HG03354 (cell line): ENCODE data around the gene PDE11A.
"Not testable (repeated sequence)": the region's sequence is repeated elsewhere in the genome, so short reads cannot be mapped to it uniquely, and the experiment has no call there.

ENCODE experiments used
- ATAC-seq: cut with Tn5 transposase; IDR thresholded peaks from one replicate; pipeline ENCODE4 v1.9.1; 2021; ENCODE audit warnings: mild to moderate bottlenecking; ENCODE audit not compliant: unreplicated experiment, poor library complexity, severe bottlenecking

The PDE11A gene

DNA sequence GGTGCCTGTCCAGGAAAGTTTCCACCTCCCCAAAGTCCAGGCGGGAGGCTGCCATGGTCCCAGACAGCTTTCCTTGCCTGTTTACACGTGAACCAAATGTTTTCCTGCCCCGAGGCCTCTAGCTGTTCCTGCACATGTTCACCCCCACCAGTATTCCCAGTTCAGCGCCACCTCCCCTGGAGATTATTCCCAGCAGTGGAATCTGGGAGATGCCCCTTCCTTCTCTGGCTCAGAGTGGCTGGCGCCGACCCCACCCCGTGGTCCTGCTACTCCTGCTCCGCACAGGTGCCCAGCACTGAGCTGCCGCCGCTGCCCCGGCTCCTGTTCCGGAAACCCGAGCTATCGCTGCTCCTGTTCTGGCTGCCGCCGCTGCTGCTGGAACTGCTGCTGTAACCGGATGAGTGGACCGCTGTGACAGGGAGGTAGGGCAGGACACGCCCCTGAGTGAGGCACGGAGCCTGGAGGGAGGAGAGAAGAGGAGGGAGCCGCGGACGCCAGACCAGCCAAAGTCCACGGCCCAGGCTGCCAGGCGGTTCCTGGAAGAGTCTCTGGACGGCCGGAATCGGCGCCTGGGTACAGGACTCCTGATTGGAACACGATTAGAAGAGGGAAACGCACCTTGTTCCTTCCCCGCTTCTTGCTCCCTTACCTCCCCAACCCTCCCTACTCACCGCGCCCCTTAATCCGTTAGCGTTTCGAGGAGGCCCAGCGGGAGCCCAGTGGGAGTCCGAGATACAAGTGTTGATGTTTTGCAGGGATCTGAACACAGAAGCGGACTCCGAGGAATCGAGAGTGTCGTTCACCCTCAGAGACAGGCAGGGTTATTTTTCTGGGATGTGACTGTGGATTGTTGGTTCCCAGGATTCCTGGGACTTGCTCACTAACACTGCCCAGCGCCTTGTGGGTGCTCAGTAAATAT, at the start of gene PDE11A:
TSS of gene PDE11A (minus strand) at position 395 of the 919 bp plus-strand sequence. CDS start at position 55, 340 bp downstream.
- peak; percentile 77 for ATAC-seq

DNA sequence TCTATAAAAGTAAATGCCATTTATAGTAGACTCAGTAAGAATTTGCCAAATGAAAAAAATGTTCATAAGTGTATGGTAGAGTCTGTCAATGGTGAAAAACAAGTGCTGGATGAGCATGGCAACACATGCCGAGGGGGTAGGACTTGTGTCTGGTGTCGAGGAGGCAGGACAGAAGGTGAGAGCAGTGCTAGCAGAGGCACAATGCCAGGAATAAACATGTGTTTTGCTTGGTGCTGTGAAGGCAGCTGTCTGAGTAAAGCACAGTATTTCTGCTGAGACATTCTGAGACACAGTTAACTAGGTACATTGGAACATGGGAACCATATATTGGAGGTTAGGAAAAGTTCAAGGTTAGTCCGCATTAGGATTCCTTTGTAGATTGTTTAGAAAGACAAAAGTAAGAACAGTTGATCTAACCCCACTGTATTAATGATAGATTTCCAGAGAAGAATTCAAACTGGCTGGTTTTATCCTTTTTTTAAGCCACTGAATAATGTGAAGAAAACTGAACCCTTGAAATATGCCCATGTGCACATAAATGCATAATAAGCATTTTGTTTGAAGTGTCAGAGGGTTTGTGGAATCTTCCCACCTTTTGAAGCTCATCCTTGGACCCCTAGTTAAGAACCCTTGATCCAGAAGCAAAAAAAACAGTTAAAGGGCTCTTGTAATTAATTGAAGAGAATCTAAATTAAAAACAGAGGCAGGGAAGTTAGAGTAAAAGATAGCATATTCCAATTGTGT, 46.8 kb upstream of the PDE11A start:
- no peak for ATAC-seq

DNA sequence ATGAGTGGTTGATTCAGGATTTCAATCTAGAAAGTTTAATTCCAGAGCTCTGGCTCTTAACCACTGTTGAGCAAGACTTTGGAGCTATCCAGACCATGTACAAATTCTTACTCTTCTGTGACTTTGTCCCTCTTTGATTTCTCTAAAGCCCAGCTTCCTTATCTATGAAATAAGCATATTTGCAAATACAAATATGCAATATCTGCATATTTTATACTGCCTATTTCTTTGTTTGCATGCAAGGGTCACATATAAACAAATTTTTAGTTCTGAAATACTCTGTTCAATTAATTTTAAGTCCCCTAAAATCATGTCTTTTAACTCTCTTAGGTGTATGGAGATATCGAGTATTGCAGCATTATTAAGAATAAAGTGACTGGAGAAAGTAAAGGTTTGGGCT, 45.1 kb upstream of the PDE11A start:
- no peak for ATAC-seq

- ATAC-seq = no peak
Observed at GRCh38 chr2:178115271-178115670, 42.7 kb upstream of the PDE11A start.

- ATAC-seq = peak; percentile 41
Observed at GRCh38 chr2:178114462-178114861, 41.9 kb upstream of the PDE11A start.

DNA sequence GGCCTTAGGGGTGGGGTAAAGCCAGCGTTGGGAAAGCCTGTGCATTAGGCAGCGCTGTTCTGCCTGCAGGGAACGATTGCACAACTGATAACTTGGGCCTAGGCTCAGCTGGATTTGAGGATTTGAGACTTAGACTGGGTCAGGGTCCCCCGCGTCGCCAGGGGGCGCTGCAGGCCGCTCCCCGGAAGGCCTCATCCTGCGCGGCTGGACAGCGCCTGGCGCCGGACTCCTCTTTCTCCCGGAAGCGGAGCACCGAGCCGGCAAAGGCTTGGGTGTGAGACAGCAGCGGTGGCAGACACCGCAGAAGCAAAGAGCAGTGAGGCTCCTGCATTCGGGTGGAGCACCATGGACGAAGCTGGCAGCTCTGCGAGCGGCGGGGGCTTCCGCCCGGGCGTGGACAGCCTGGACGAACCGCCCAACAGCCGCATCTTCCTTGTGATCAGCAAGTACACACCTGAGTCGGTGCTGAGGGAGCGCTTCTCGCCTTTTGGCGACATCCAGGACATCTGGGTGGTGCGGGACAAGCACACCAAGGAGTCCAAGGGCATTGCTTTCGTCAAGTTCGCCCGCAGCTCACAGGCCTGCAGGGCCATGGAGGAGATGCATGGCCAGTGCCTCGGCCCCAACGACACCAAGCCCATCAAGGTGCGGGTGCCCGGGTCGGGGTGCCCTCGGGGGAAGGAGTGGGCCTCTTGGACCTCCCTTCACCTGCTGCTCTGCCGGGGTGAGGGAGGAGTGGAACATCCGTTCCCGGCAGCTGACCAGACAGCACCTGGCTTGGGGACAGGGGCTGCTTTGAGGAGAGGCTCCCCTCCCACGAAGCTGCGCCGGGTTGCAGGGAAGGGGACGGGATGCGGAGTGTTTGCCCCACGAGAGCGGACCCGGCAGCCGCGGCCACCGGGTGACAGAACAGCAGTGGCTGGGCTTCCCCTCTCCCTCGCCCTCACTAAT, 39.9 kb upstream of the PDE11A start, which contains the start of gene RBM45:
TSS of gene RBM45 (plus strand) at position 236 of the 951 bp plus-strand sequence. CDS start at position 346, 110 bp downstream.
- ATAC-seq = peak; percentile 89

GRCh38 chr2:178111743-178112142, 39.2 kb upstream of the PDE11A start:
- ATAC-seq = peak; percentile 1

- no peak for ATAC-seq
Observed at GRCh38 chr2:178110681-178111080, 38.1 kb upstream of the PDE11A start.

GRCh38 chr2:178109813-178110212, 37.2 kb upstream of the PDE11A start:
- ATAC-seq = no peak

GRCh38 chr2:178108176-178108575, 35.6 kb upstream of the PDE11A start:
- ATAC-seq = no peak

GRCh38 chr2:178106053-178106452, 33.5 kb upstream of the PDE11A start:
- ATAC-seq = no peak

DNA sequence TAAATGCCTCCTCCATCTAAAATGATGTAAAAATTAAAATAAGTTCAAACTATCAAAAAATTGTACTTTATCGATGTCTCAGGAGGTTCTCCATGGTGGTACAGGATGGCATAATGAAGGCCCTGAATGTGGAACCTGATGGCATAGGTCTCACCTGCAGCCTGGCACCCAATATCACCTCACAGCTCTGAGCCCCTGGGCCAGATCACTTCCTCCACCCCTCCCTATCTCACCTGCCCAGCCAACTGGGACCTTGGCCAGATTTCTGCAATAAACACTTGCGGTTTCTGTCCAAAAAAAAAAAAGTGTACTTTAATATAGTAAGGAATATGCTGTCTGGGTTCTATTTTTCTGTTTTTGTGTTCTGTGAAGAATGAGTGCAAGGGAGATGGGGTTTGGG, 33.0 kb upstream of the PDE11A start:
- ATAC-seq = no peak

- no peak for ATAC-seq
Observed at GRCh38 chr2:178101321-178102079, 28.9 kb upstream of the PDE11A start.

DNA sequence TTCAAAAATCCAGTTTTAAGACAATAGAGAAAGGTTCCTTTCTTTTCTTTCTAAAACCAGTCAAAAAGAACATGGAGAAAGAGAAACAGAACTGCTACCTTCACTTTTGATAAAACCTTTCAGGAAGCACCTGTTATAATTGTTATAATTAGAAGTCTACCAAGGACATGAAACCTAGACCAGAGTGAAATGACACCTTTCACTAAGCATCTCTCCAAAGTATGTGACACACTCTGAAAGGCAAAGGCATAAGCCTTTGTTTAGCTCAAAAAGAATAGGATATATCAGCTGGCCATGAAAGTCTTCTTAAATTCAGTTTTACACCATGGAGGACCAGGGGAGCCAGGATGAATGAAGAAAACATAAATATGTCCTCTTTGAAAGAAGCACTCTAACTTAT, 20.9 kb upstream of the PDE11A start:
- ATAC-seq = no peak

GRCh38 chr2:178088774-178089270, 16.2 kb upstream of the PDE11A start:
- ATAC-seq = no peak

DNA sequence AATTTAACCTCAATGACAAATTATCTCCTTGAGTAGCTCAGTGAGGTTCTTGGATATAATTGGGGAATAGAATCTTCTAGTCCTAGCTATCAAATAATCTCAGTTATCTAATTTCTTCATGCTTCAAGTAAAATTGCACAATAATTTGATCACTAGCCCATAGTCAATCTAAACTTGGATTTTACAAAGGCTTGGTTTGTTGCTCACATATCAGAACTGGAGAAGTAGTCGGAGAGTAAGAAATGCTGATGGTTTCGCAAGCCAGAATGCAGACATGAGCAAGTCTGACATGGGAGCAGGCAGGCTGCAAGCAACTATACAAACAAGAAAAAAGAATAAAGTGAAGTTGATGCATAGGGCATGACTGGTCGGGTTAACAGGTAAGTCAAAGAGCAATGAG, 11.7 kb upstream of the PDE11A start:
- no peak for ATAC-seq

DNA sequence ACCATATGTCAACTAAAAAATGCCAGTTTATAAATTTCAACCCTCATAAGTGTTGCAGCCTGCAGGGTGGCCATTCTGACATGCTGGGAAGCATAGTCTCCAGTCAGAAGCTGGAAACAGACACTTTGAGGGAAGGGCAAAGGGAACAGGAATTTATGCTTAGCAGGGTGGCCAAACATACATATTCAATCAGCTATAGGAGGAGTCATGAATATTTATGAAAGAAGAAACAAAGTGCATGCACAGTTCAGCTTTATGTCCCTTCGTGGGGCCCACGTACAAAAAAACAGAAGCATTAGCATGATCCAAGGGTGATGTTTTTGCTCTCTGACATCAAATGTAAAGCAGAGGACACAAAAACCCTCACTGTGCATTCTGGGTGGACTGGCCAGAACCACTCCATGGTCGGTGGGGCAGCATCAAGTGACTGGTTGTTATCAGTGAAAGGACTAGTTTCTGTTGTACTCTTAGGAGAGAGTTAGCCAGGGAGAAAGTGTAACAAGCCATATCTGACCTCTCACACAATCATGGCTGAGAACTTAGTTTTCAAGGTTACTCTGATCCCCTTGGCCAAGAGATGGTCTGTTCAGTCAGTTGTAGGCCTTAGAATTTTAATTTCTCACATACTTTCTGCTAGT, 9.9 kb upstream of the PDE11A start:
- no peak for ATAC-seq

GRCh38 chr2:178079279-178079678, 6.7 kb upstream of the PDE11A start:
- not testable (repeated sequence) for ATAC-seq
